Measurements from ENCODE around the gene NPHS1.

Gene NPHS1

DNA sequence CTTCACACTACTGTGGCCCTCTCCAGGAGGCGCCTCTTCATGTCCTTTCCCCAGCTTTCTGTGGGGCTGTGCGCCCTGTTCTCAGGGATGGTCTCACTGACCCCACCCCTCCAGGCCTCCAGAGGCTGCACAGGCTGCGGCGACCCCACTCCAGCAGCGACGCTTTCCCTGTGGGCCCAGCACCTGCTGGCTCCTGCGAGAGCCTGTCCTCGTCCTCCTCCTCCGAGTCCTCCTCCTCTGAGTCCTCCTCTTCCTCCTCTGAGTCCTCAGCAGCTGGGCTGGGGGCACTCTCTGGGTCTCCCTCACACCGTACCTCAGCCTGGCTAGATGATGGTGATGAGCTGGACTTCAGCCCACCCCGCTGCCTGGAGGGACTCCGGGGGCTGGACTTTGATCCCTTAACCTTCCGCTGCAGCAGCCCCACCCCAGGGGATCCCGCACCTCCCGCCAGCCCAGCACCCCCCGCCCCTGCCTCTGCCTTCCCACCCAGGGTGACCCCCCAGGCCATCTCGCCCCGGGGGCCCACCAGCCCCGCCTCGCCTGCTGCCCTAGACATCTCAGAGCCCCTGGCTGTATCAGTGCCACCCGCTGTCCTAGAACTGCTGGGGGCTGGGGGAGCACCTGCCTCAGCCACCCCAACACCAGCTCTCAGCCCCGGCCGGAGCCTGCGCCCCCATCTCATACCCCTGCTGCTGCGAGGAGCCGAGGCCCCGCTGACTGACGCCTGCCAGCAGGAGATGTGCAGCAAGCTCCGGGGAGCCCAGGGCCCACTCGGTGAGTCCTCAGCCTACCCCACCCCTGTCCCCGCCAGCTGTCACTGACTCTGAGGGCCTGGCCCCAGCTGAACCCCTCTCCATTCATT lies 65.8 kb downstream of the NPHS1 start:
- DNase-seq: no peak

DNA sequence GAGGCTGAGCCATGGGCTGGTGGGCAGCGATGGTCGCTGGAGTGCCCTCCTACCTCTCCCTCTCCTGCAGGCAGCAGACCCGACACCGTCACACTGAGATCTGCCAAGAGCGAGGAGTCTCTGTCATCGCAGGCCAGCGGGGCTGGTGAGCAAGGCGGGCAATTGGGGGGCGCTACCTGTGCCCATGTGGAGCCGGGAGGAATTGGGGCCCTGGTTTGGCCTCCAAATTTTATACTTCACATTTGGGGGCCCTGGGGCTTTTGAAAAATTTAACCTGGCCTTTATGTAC lies 67.0 kb downstream of the NPHS1 start:
- DNase-seq: no peak

DNA sequence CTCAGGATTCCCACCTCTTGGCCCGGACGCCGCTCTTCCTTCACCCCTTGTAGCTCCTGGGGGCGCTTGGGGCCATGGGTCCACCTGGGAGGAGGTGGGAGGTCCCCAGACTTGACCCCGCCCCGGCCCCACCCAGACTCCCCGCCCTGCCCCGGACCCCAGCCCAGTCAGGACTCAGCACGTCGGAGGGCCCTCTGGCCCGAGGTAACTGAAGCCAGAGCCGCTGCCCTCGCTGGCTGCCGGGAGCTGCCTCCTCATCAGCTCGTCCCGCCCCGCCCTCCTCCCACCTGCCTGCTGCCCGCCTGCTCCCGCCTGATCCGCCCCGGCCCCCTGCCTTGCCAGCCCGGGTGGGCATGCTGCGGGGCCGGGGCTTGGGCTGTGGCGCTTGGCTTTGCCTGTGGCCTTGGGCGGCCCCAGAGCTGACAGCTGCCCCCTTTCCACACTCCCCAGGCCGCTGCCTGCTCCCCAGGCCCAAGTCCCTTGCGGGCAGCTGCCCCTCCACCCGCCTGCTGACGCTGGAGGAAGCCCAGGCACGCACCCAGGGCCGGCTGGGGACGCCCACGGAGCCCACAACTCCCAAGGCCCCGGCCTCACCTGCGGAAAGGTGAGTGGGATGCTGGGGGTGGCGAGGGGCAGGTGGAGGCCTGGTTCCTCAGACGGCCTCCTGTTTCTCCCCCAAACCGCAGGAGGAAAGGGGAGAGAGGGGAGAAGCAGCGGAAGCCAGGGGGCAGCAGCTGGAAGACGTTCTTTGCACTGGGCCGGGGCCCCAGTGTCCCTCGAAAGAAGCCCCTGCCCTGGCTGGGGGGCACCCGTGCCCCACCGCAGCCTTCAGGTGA lies 67.6 kb downstream of the NPHS1 start:
- no peak for DNase-seq

DNA sequence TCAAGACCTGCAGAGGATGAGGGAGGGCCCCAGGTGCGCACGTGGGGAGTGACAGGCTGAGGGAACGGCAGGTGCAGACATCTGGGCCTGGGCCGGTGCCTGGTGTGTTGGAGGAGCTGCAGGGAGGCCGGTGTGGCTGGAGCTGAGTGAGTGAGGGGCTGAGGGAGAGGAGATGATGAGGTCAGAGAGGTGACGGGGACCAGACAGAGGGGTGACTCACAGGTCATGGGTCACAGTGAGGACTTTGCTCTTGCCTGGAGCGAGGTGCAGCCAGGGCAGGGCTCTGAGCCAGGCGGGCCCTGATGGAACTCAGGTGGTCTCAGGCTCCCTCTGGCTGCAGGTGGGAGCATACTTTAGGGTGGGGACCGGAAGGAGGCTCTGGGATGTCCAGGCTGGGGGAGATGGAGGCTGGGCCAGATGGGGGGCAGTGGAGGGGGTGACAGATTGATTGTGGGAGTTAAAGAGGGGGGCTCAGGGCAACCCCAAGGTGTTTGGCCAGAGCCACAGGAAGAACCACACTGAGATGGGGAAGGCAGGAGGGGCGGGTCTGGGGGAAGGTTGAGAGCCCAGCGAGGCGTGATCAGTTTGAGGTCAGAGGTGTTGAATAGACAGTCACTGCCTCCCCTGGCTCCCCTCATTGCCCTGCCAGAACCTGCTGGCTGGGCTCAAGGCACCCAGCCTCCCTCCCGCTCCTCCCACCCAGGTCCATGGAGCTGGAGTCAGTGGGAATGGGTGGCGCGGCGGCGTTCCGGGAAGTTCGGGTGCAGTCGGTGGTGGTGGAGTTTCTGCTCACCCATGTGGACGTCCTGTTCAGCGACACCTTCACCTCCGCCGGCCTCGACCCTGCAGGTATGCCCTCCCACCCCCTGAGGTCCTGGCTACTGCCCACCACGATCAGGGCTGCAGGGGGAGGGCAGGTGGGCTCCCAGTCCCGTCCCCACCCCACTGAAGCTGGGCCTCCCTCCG lies 68.6 kb downstream of the NPHS1 start:
- DNase-seq: no peak

DNA sequence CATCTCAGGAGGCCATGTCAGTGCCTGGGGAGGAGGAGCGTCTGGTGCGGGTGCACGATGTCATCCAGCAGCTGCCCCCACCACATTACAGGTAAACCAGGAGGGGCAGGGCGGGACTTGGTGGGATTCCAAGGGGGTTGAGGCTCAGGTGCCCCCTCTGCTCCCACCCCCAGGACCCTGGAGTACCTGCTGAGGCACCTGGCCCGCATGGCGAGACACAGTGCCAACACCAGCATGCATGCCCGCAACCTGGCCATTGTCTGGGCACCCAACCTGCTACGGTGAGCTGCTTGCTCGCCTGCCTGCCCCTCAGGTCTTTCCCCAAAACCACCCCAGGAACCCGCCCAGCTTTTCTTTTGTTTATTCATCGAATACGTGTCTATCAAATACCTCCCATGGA lies 69.7 kb downstream of the NPHS1 start:
- no peak for DNase-seq

DNA sequence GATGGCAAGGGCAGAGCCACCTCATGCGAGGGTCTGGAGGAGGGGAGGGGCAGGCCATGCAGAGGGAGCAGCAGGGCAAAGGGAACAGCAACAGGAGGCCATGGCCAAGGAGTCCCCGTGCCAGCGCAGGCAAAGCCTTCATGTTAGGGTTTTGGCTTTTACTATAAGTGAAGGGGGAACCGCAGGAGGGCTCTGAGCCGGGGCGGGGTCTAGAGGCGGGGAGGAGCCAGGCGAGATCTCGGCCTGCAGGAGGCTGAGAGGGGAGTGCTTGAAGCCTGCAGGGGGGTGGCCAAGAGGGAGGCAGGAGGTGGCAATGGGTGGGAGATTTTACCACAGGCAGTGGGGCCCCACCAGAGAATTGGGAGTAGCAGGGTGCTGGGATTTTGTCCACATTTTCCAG lies 70.7 kb downstream of the NPHS1 start:
- no peak for DNase-seq

DNA sequence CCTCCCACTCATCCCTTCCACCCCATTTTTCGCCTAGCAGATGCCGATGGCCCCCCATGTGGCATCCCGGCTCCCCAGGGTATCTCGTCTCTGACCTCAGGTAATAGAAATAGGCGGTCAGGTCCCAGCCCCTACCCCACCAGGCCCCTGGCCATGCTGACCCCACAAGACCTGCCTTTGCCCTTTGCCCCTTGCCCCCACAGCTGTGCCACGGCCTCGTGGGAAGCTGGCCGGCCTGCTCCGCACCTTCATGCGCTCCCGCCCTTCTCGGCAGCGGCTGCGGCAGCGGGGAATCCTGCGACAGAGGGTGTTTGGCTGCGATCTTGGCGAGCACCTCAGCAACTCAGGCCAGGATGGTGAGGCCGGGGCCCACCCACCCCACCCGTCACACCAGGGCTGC lies 71.6 kb downstream of the NPHS1 start:
- DNase-seq: no peak

DNA sequence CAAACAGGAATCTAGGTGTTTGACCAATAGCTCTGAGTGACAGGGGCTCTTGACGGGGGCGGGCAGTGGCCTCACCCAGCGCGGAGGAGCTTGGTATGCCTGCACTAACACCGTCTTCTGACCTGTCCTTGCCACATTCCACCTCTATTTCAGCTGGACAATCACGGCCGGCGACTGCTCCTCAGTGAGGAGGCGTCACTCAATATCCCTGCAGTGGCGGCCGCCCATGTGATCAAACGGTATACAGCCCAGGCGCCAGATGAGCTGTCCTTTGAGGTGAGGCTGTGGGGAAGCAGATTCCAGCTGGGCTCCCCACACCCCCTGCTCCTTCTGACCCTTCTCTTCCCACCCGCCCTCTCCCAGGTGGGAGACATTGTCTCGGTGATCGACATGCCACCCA lies 72.2 kb downstream of the NPHS1 start:
- no peak for DNase-seq

DNA sequence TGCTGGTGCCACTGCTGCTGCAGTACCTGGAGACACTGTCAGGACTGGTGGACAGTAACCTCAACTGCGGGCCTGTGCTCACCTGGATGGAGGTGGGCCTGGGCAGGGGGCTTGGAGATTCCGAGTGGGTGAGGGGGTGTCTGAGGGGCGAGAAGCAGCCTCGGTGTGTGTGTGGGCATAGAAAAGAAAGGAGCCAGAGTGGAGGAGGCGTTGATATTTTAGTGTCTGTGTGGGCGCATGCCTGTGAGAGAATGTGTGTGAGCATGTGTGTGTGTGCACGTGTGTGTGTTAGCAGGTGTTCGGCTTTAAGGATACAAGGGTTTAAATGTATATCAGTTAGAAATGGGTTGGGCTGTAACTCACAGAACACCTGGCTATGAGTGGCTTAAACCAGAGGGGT lies 73.3 kb downstream of the NPHS1 start:
- no peak for DNase-seq

DNA sequence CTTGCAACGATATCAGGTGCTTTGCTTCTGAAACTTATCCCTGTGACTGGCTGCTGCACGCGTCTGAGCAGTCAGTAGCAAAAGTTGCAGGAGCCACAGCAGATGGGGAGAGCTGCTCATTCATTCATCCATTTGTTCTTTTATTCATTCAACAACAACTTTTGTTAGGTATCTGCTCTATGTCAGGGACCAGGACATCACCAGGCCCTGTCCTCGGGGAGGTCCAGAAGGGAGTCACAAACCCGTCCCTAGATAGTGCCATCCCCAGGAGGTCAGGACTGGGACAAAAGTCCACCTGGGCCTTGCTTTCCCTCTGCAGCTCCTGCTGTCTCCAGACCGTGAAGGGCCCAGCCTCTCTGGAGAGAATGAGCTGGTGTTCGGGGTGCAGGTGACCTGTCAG lies 74.3 kb downstream of the NPHS1 start:
- no peak for DNase-seq

DNA sequence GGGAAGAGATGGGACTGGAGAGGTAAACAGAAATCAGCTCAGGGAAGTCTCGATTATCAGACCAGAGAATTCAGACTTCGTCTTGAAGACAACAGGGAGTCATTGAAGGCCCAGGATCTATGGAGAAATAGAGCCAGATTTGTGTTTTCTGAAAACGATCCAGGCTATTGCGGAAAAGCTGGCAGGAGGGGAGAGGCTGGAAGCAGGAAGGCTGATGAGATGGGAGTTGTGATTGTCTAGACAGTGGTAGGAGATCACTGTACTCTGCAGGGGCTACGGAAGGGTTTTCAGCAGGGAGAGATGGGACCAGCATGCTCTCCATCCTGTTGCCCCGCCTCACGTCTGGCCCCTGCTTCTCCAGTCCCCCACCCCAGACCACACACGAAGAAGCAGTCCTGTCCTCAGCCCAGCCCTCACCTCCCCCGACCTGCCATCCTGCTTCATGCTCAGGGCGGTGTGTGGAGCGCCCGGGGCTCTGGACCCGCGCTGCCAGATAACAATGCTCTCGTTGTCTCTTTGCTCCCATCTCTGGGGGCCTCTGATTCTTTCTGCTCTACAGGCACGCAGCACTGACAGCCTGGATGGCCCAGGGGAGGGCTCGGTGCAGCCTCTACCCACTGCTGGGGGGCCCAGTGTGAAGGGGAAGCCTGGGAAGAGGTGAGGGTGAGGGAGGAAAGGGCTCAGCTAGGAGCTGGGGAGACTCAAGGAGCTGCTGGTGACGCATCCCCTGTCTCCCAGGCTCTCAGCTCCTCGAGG lies 75.0 kb downstream of the NPHS1 start:
- no peak for DNase-seq

DNA sequence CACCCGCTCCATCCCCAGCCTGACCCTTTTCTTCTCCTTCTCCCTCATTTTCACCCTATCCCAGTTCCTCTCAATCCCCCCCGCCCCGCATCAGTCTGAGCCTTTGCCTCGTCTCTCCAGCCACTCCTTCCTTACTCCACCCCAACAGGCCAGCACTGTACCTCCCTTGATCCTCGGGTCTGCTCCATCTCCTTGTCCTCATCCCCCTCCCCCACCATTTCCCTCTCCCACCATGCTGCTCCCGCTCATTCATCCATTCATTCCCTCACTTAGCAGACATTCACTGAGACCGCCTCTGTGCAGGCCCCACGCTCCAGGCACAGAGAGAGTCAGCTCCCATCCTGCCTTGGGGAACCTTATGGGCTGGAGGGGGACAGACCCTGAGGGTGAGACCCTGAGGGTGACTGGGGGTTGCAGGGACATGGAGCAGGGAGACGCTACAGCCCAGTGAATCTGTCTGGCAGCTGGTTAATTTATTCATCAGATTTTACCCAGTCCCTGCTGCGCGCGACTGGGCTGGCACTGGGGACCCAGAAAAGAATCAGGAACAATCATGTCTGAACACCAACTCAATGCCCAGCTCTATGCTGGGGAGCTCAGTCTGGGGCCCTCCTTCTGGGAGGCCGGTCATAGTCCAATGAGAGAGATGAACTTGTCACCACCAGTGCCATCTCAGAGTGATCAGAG lies 76.1 kb downstream of the NPHS1 start:
- DNase-seq: no peak
